ENCODE measurements around the gene LPIN1.

Gene LPIN1, protein sequence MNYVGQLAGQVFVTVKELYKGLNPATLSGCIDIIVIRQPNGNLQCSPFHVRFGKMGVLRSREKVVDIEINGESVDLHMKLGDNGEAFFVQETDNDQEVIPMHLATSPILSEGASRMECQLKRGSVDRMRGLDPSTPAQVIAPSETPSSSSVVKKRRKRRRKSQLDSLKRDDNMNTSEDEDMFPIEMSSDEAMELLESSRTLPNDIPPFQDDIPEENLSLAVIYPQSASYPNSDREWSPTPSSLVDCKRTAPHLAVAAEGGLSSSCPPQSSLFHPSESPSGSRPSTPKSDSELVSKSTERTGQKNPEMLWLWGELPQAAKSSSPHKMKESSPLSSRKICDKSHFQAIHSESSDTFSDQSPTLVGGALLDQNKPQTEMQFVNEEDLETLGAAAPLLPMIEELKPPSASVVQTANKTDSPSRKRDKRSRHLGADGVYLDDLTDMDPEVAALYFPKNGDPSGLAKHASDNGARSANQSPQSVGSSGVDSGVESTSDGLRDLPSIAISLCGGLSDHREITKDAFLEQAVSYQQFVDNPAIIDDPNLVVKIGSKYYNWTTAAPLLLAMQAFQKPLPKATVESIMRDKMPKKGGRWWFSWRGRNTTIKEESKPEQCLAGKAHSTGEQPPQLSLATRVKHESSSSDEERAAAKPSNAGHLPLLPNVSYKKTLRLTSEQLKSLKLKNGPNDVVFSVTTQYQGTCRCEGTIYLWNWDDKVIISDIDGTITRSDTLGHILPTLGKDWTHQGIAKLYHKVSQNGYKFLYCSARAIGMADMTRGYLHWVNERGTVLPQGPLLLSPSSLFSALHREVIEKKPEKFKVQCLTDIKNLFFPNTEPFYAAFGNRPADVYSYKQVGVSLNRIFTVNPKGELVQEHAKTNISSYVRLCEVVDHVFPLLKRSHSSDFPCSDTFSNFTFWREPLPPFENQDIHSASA

DNA sequence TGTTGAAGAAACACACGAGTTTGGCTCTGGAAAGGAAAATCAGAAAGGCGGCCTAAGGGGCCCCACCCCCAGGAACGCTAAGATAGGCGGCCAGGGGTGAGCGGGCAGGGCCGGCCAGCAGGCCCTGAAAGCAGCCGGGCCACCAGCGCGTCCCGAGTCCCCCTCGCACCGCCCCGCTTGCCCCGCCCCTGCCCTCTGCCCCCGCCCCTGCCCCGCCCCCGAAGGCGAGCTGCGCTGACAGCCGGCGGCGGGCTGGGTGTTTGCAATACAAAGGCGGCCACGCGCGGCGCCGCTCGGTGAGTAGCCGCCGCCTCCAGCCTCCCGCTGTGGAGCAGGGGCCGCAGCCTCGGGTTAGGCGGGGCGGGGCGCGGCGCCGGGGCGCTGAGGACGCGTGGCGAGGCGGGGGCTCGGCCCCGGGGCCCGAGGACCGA is at the start of gene LPIN1:
Gene LPIN1, plus strand, starts transcription at position 257 of the 431 bp plus-strand sequence. CDS start 18,910 bp downstream, outside the sequence.
- no peaks in the 10 kb centered on the region for H3K9me3 Mint-ChIP-seq
- peak within 1 kb of the TSS; percentile 84 for H3K27ac Mint-ChIP-seq
- peak within 1 kb of the TSS; percentile 84 for H3K4me3 Mint-ChIP-seq
- no peaks in the 10 kb centered on the region for H3K27me3 Mint-ChIP-seq
- H3K4me1 Mint-ChIP-seq (ENCODE audit: low read depth), result peaks cover 83% of the 10 kb centered on the region
- H3K36me3 Mint-ChIP-seq (ENCODE audit: low read depth), result peaks cover 4% of the 10 kb centered on the region

DNA sequence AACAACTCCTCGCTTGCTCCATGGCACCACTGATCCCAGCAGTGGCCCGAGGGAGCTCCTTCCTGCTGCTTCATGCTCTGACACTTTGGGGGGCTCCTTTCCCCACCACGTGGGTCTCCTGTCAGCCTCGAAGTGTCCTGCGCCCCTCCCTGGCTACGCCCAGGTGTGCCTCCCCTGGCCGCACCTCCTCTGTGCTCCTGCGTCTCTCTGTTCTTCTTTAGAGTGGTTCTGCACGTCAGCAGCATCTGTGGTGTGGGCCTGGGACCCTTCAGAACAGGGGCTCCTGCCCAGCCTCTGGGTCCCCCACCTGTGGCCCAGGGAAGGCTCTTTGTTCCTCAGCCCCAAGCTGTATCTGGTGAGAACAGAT is 49.7 kb upstream of the LPIN1 start:
- Mint-ChIP-seq H3K4me3 (no peak overlapping the region), H3K9me3 (no peaks in the 10 kb centered on the region), H3K36me3 (ENCODE audit: low read depth) (no peaks in the 10 kb centered on the region), H3K27ac (no peak overlapping the region), H3K27me3 (peaks cover 10% of the 10 kb centered on the region), H3K4me1 (ENCODE audit: low read depth) (no peaks in the 10 kb centered on the region)

DNA sequence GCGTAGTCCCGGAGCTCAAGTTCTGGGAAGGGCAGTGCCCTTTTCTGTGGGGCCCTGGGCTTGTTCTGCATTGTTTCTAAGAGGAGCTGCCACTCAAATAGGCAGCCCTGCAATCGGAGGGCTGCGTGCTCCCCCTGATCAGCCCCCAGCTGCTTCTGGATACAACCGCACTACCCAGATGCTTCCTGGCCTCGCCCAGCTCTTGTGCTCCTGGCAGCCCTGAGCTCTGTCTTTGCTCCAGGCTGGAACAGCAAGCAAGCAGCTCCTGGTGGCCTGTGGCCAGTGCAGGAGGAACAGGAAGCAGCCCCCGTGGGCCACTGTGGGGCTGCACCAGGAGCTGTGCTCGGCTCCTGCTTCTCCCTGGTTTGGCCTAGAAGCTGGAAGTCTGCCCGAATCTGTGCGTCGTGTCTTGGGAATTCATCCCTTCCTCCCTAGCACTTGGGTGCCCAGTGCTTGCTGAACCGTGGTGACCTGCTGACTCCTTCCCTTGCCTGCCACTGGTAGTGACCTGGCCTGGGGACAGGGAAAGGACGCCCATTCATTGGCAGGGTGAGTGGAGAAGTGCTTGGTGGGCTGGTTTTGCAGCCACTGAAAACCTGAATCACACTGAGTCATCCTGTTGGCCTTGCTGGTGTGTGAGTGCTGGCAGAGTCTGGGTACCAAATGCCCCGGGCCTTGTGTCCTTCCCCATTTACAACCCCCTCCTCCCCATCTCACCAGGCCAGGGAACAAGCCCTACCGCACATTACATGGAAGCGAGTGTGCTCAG is 49.1 kb upstream of the LPIN1 start:
- Mint-ChIP-seq H3K27ac (no peak overlapping the region), H3K36me3 (ENCODE audit: low read depth) (no peaks in the 10 kb centered on the region), H3K4me3 (no peak overlapping the region), H3K9me3 (no peaks in the 10 kb centered on the region), H3K27me3 (peaks cover 10% of the 10 kb centered on the region), H3K4me1 (ENCODE audit: low read depth) (no peaks in the 10 kb centered on the region)

DNA sequence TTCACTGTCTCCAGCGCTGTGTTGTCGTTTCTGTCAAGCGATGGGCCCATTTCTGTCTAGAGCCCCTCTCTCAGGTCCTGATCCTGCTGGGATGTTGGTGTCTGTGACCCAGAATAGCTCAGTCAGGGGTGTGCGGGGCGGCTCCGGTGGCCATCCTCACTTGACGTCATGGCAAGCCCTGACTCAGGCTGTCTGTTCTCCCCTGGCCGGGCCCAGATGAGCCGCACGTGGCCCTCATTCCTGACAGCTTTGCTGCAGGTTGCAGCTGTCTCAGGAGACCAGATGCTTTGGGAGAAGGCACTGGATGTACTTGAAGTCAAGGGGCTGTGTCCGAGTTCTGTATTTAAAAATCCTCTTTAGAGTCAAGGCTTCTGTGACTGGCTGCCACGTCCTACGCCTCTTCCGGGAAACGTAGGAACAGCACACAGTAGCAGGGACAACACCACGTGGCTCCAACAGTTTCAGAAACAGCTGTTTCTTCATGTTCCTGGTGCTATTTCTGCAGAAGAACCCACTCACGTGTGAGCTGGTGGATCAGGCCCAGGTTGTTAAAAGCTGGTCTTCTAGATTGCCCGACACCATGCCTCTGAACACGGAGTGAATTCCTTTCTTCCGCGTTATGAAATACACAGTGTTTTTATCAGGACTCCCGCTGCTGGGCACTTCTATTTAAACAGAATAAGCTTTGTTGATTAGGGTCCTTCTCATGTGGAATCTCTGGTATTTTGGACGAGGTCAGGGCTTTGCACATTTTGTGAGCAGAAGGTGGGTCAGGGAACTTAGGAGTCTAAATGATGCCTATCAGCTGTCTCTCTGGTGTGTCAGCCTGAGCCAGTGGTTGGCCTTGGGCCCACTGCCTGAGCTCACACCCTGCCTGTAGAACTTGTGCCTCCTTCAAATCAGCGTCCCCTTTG is 48.2 kb upstream of the LPIN1 start:
- no peak overlapping the region for H3K4me3 Mint-ChIP-seq
- no peaks in the 10 kb centered on the region for H3K4me1 Mint-ChIP-seq (ENCODE audit: low read depth)
- H3K27me3 Mint-ChIP-seq, result peaks cover 10% of the 10 kb centered on the region
- H3K27ac Mint-ChIP-seq, result no peak overlapping the region
- H3K9me3 Mint-ChIP-seq, result no peaks in the 10 kb centered on the region
- no peaks in the 10 kb centered on the region for H3K36me3 Mint-ChIP-seq (ENCODE audit: low read depth)

DNA sequence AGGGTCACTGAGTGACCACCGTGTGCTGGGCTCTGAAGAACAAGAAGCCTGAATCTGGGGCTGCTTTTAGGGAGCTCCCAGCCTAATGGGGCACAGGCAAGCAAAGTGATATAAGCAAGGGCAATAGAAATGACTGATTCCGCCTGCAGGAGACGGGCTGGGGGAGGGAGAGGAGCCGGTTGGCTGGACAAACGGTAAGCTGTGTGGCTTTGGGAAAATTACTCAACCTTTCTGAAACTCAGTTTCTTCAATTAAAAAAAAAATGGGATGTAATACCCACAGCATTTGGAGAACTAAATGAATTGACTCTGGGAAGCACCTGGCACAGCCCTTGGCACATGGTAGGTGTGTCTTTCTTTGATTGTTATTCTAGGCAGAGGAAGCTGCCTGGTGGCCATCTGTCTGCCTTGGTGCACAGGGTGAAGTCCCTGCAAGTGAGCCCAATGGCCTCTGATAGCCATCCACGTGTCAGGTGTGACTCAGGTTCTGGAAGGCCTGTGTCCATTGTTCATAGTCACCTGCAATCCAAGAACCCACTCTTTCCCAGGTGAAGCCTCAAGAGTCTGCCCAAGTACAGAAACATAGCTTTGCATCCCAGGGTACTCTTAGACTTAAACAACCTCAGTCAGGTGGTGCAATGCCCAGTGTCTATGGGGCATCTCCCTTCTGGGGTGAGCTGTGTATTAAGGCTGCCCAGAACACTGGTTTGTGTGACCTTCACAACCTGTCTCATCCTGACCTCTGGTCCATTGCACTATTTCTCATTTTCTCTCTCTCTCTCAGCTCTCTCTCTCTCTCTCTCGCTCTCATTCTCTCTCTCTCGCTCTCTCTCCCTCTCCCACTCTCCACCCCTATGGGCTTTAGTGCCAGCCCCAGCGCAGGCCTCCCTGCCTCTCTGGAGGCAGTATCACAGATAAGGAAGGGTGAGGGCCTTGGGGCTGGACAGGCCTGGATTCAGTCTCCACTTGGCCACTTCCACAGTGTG is 46.5 kb upstream of the LPIN1 start:
- Mint-ChIP-seq H3K9me3 (no peaks in the 10 kb centered on the region), H3K36me3 (ENCODE audit: low read depth) (no peaks in the 10 kb centered on the region), H3K4me1 (ENCODE audit: low read depth) (no peaks in the 10 kb centered on the region), H3K27ac (peak overlapping the region; percentile 46), H3K4me3 (no peak overlapping the region), H3K27me3 (peaks cover 10% of the 10 kb centered on the region)

DNA sequence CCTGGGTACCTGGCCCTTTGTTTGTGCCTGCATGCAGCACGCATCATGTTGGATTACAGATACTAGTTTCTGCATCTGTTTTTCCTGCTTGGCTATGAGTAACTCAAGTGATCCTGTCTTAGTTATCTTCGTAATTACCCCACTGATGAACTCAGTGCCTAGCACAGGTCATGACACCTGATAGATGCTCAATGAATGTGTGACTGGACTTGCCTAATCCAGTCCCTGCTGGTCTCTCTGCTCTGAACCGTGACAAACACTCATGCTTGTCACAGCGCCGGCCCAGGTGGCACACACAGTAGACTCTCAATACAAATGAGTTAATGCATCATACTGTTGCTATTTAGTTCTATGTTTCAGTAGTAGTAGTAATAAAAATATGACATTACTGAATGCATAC is 45.2 kb upstream of the LPIN1 start:
- no peaks in the 10 kb centered on the region for H3K36me3 Mint-ChIP-seq (ENCODE audit: low read depth)
- H3K27ac Mint-ChIP-seq, result no peak overlapping the region
- H3K4me3 Mint-ChIP-seq, result no peak overlapping the region
- peaks cover 6% of the 10 kb centered on the region for H3K27me3 Mint-ChIP-seq
- H3K4me1 Mint-ChIP-seq (ENCODE audit: low read depth), result no peaks in the 10 kb centered on the region
- no peaks in the 10 kb centered on the region for H3K9me3 Mint-ChIP-seq

DNA sequence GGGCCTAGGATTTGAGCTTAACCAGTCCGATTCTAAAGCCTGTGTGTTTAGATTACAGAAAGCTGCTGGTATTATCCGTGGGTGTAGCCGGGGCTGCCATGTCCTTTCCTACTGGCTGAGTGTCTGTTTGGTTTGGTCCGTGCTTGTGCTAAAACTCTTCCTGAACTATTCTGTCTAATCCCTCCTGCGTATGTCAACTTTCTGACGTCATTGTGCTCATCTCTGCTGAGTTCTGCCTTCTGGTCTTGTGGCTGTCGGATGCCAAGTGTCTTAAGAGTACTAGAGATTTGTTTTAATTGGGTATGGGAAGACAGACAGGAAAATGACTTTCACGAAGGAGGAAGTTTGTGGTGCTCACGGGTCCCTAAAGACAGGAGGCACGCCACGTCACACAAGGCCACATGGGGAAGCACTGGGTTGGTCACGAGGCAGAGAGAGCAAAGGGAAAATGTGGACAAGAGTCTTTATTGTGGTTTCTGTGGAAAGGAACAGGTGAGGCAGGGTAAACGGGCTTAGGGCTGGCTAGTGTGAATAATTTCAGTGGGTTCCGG is 44.6 kb upstream of the LPIN1 start:
- Mint-ChIP-seq H3K4me1 (ENCODE audit: low read depth) (no peaks in the 10 kb centered on the region), H3K4me3 (no peak overlapping the region), H3K36me3 (ENCODE audit: low read depth) (no peaks in the 10 kb centered on the region), H3K27me3 (peaks cover under 1% of the 10 kb centered on the region), H3K9me3 (no peaks in the 10 kb centered on the region), H3K27ac (no peak overlapping the region)

DNA sequence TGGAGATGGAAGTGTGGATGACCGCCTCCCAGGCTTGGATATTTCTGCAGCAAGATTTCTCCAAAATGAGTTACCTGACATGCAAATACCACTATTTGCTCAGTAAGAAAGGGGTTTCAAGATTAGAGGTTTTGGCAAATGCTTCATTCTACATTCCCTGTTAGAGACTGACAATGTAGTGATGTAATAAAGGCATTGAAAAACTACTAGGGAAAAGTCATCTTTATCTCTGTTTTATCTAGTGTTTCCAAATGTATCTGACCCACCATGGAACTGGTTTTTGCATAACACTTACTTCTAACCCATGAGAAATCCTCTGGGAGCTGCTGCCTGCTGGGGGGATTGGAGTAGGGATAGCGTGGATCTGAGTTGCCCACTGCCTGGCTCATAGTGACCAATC is 43.5 kb upstream of the LPIN1 start:
- Mint-ChIP-seq H3K4me3 (no peak overlapping the region), H3K36me3 (ENCODE audit: low read depth) (no peaks in the 10 kb centered on the region), H3K4me1 (ENCODE audit: low read depth) (no peaks in the 10 kb centered on the region), H3K27me3 (no peaks in the 10 kb centered on the region), H3K9me3 (no peaks in the 10 kb centered on the region), H3K27ac (no peak overlapping the region)

DNA sequence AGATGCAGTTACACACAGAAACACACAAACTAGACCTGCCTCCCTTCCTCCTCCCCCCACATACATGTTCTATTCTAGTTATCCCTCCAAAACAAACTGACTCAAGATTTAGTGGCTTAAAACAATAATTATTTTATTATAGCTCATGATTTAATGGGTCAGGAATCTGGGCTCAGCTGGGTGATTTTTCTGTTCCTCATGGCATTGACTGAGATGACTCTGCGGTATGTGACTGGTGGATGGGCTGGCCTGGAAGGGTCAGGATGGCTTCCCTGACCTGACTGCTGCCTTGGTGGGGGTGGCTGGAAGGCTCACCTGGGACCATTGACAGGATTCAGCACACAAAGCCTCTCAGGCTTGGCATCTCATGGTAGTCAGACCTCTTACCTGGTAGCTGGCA is 42.7 kb upstream of the LPIN1 start:
- no peaks in the 10 kb centered on the region for H3K27me3 Mint-ChIP-seq
- H3K4me1 Mint-ChIP-seq (ENCODE audit: low read depth), result no peaks in the 10 kb centered on the region
- no peak overlapping the region for H3K4me3 Mint-ChIP-seq
- H3K36me3 Mint-ChIP-seq (ENCODE audit: low read depth), result no peaks in the 10 kb centered on the region
- no peak overlapping the region for H3K27ac Mint-ChIP-seq
- no peaks in the 10 kb centered on the region for H3K9me3 Mint-ChIP-seq

DNA sequence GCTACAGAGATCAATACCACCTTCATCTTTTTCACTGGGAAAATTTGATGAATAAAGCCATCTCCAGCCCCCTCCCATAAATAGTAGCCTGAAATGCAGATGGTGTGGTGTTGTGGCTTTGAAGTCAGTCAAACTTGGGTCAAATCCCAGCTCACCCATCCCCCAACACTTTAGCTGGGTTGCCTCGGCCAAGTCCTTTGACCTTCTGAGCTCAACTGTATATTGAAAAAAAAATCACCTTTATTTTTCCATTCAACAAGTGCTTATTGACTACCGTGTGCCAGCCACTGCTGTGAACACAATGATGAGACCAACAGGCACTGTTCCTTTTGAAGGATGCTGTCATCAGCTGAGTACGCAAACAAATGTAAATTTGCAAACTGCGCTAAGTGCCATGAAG is 41.4 kb upstream of the LPIN1 start:
- no peaks in the 10 kb centered on the region for H3K27me3 Mint-ChIP-seq
- H3K4me3 Mint-ChIP-seq, result no peak overlapping the region
- H3K36me3 Mint-ChIP-seq (ENCODE audit: low read depth), result no peaks in the 10 kb centered on the region
- H3K4me1 Mint-ChIP-seq (ENCODE audit: low read depth), result no peaks in the 10 kb centered on the region
- H3K27ac Mint-ChIP-seq, result no peak overlapping the region
- no peaks in the 10 kb centered on the region for H3K9me3 Mint-ChIP-seq

DNA sequence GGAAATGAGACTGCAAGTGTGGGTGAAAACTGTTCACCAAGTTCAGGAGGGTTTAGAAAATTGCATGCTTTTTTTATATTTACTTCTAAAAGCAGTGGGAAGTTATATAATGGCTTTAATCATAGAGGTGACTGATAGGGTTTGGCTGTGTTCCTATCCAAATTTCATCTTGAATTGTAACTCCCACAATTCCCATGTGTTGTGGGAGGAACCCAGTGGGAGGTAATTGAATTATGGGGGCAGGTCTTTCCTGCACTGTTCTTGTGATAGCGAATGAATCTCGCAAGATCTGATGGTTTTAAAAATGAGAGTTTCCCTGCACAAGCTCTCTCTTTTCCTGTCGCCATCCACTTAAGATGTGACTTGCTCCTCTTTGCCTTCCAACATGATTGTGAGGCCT is 40.7 kb upstream of the LPIN1 start:
- Mint-ChIP-seq H3K27ac (no peak overlapping the region), H3K9me3 (no peaks in the 10 kb centered on the region), H3K36me3 (ENCODE audit: low read depth) (no peaks in the 10 kb centered on the region), H3K27me3 (no peaks in the 10 kb centered on the region), H3K4me1 (ENCODE audit: low read depth) (no peaks in the 10 kb centered on the region), H3K4me3 (no peak overlapping the region)

DNA sequence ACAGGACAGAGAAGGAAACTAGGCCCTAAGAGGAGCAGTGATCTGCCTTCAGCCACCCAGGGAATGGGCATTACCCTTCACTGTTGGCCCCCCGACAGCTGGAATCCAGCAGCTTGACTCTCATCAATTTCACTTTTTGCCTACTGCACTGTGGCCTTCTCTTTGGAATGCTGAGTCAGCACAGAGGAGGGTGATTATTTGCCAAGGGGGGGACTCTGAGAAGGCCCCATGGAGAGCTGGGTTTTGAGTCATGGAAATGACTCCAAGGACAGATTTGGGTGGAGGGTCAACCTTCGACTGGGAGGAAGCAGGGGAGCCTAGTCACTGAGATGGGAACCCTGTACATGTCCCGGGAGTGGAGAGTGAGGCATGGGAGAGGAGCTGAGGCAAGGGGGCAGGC is 38.3 kb upstream of the LPIN1 start:
- Mint-ChIP-seq H3K27me3 (no peaks in the 10 kb centered on the region), H3K4me1 (ENCODE audit: low read depth) (no peaks in the 10 kb centered on the region), H3K27ac (no peak overlapping the region), H3K9me3 (no peaks in the 10 kb centered on the region), H3K36me3 (ENCODE audit: low read depth) (no peaks in the 10 kb centered on the region), H3K4me3 (no peak overlapping the region)

DNA sequence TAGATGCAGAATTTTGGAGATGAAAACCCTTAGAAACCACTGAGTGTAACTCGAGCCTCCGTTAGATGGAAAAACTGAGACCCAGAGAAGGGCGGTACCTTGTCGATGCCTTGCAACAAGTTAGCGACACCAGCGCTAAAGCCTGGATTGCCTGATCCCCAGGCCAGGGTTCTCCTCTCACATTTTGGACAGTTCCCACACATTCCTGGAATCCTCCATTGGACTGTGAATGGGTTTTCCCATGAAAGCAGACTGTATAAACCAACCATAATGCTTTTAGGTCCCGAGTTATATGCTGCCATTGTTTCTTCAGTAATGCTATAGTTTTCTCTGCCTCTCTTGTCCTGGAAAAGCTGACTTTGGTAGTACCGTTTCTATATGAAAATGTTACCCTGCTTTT is 37.1 kb upstream of the LPIN1 start:
- H3K27ac Mint-ChIP-seq, result no peak overlapping the region
- H3K9me3 Mint-ChIP-seq, result no peaks in the 10 kb centered on the region
- H3K4me3 Mint-ChIP-seq, result no peak overlapping the region
- H3K4me1 Mint-ChIP-seq (ENCODE audit: low read depth), result no peaks in the 10 kb centered on the region
- H3K27me3 Mint-ChIP-seq, result no peaks in the 10 kb centered on the region
- H3K36me3 Mint-ChIP-seq (ENCODE audit: low read depth), result no peaks in the 10 kb centered on the region
